AG10803 (cell line): Measurements from ENCODE around the gene RIPOR3.

Experiments used
- DNase-seq: peaks from one replicate; pipeline ENCODE4 v3.0.0; 2010; ENCODE audit warnings: low read depth
- H3K4me3 ChIP-seq: 2 replicates; pipeline ENCODE4 v1.5.1; 2011; ENCODE audit warnings: mild to moderate bottlenecking, low read length, control low read depth
- CTCF ChIP-seq: conservative IDR thresholded peaks from 2 replicates; pipeline ENCODE4 v1.5.1; 2011; ENCODE audit warnings: mild to moderate bottlenecking, low read length, control low read depth, inconsistent platforms

RIPOR3 gene

GRCh38 chr20:50536333-50536732 lies 155.0 kb downstream of the RIPOR3 start:
- no peak for DNase-seq
- no peak overlapping the region for H3K4me3 ChIP-seq
- TF ChIP-seq CTCF = no peak
